Effector CD8-positive, alpha-beta T cell (primary cell): ENCODE data around the gene PSMB11.

Source experiments
- DNase-seq: peaks from one replicate; lab custom pipeline; 2025; lab: John Stamatoyannopoulos, UW

PSMB11 gene

DNA sequence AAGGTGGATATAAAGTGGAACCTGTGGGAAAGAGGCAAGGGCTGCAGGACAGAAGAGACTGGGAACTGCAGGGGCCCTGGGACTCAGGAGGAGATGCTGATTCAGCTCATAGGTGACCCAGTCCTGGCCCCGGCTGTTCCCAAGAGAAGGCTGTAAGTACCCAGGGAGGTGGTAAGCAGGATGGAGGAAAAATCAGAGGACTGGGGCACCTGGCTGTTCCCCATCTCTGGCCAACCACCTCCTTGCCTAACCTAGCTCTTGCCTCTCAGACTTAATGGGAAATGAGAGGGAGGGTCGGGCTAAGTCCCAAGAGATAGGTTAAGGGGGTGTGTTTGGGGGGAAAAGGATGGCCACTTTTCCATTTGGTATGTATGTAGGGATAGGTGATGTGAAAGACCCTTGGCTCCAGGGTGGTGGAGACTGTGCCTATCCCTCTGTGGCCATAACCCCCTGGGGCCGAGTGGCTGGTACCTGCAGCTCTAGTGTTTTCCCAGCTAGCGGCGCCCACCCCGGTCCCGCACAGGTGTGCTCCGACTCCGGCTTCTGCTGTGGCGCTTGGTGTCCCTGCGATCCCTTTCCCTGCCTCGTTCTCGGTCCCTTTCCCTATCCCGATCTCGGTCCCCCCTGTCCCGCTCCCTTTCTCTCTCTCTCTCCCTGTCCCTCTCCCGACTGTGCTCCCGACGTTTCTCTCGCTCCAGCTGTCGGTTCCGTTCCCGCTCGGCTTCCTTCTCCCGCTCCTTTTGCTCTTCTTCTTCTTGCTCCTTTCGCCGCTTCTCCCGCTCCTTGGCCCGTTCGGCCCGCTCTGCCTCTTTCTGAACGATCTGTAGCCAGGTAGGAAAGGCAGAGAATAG, 16.9 kb downstream of the PSMB11 start:
- DNase-seq = no peak

DNA sequence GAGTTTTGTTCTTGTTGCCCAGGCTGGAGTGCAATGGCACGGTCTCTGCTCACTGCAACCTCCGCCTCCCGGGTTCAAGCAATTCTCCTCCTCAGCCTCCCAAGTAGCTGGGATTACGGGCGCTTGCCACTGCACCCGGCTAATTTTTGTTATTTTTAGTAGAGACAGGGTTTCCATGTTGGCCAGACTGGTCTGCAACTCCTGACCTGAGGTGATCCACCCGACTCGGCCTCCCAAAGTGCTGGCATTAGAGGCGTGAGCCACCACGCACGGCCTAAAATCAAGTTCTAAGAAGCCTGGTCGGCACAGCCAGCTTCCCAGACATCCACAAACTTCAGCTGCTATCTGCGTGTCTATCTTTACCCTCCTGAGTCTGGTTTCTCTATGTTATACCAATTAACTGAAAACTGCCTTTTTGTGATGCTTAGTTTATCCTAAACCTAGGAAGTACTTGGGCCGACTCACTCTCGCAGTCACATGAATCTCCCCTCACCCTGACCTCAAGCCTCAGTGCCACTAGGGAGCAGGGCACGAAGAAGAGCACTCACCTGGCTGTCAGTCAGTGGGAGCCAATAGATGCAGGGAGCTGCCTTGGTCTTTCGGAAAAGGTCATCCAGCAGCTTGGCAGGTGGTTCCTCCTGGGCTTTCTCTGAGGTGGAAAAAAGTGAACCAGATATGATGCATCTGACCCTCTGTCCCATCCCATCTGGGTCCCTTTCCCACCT, 18.7 kb downstream of the PSMB11 start:
- DNase-seq = no peak

DNA sequence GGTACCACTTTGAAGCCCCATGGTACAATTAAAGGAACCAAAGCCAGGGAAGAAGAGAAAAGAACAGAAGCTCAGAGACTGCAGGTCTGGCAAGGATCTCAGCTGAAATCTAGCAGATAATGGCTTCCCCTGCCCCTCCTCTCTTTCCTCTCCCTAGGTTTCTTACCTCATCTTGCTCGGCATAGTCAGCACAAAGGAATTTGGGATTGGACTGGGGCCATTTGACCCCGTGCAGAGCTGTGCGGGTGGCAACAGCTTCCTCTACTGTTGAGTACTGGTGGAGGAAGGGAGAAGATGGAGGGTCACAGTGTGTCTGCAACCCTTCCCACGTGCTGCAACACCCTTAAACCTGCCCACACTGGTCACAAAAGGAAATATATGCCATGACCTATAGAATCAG, 20.0 kb downstream of the PSMB11 start:
- DNase-seq = no peak

DNA sequence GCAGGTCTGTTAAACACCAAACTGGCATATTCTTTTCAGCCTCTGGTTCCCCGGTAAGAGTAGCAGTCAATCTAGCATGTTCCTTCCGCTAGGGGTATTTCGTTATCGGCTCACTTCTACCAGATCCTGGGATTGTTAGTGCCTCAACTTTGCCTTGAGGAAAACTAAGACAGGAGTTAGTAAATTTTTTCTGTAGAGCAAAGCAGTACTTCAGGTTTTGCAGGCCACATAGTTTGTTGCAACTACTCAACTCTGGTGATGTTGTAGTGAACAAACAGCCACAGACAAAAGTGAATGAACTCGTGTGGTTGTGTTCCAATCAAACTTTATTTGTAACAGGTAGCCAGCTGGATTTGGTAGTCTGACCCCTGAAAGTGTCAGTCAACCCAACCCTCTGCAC, 21.6 kb downstream of the PSMB11 start:
- no peak for DNase-seq

DNA sequence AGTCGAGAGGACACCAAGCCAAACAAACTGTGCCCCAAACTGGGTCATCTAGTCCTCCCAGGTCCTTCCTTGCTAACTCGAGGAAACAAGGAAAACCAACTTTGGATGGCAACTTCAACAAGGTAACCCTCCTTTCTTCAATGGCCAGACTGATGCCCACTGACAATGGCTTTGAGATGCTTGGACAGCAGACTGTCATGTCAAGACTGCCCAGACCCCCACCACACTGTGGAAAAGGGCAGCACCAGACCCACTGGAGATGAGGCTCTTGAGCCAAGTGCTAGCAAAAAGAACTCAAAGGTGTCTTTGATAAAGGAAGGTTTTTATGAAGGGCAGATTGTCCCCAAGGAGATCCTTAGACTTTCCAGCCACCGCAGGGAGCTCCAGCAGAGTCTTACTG, 24.4 kb downstream of the PSMB11 start:
- DNase-seq = no peak

DNA sequence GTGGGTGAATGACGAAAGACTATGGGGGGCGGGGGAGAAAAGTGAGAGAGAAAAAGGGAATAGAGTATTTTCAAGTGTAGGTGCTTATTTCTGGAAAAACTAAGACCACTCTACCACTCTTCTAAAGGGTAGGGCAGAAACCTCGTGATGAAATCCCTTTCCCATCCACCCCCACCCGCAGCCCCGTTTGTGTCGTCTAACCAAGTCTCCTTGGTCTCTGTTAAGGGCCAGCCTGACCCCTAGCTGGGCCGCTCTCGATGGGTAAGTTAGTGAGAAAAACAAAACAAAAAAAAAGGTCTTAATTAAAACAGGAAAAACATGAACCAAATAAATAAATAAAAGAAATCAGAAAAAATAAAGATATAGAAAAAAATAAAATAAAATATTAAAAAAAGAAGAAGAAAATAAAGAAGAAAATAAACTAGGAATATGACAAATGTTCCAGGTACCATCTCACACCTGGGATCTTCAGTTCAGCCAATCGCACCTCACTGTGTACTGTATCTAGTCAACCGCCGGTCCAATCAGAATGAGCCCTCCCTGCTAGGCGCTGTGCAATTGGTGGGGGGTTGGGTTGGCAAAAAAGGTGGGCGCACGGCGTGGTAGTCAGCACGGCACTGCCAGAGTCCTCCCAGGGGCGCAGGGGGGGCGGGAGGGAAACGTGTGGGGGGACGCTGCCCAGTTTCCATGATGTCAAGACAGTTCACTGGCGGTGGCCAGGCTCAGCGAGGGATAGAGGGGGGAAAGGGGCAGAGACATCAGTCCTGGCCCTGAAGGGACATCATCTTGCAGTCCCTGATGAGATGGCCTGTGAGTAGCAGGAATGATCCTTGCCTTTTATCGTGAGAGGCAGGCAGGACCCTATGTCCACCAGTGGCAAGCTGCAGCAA, 25.1 kb downstream of the PSMB11 start:
- DNase-seq = no peak

DNA sequence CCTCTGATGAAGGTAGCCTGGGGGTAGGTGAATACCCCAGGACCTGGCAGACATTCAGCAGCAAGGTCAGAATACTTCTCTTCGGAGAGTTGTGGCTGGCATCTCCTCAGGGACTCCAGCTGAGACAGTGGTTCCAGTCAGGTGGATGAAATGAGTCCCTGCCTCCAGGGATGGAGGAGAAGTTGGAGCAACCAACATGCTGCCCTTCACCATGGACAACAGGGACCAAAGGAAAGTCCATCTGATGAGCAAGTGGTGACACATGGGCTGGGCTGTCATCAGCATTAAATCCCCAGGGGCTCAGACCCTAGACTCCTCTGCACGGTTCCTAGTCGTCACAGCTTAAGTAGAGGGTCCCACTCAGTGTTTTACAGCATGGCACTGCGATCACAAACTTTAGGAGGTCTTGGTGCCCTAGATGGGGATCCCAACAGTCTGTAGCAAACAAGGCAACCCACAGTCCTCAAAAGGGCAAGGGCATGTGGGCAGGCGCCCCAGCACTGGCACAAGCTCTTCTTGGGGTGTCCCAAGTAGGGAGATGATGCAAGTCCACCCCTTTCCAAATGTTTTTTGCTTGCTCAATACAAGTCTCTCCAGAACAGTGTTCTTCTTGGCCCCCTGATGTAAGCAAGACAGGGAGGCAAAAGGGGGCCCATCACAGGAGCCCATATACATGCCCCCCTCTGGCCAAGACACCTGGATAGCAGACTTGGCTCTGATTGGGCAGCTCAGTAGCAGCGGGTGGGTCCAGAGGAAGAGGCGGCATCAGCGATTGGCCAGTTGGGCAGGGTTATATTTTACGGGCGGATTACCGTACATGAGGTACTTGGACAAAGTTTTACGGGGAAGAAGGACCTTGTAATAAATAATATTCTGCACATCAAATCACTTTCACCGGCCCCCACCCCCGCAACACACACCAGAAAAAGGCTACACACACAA, 26.1 kb downstream of the PSMB11 start:
- no peak for DNase-seq

DNA sequence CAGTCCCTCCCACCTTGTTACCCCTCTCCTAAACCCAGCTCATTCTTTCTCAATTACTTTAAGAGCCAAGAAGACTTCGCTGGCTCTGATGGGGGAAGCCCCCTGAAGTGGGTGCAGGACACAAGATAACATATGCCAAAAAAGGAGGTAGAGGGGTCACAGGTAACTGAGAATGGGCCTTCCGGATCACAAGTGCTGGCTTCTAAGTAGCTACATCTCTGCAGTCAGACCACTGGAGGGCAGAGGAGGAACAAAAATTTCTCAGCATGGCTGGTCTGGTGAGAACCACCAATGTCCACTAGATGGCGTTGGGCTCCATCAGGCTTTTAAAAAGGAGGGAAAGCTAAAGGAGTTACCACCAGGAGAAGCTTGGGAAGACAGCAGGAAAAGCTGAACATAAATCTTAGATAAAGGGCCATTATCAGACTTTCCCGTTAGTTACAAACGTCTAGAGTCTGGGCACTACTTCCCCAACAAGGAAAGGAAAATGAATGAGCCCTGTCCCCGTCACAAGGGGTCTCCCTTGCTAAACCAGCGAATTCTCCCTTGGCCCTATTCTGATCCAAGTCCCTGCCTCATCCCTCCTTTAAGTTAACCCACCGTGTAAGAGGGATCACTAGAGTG, 26.9 kb downstream of the PSMB11 start:
- no peak for DNase-seq

DNA sequence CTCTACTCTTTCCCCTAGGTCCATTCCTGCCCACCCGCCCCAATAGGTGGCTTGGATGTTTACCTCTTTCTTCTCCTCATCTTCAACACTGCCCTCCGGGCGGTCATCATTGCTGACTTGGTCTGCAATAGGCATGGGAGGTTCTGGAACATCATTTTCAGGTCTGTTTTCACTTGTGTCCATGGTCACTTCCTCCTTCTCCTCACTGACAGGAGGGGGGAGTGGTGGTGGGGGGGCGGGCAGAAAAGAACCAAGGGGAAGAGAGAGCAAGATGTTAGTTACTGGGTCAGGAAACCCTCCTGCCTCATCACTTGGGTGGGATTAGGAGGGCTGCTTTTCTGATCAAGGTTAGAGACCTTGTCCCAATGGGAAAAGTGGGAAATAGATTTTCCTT, 27.4 kb downstream of the PSMB11 start:
- DNase-seq = no peak

DNA sequence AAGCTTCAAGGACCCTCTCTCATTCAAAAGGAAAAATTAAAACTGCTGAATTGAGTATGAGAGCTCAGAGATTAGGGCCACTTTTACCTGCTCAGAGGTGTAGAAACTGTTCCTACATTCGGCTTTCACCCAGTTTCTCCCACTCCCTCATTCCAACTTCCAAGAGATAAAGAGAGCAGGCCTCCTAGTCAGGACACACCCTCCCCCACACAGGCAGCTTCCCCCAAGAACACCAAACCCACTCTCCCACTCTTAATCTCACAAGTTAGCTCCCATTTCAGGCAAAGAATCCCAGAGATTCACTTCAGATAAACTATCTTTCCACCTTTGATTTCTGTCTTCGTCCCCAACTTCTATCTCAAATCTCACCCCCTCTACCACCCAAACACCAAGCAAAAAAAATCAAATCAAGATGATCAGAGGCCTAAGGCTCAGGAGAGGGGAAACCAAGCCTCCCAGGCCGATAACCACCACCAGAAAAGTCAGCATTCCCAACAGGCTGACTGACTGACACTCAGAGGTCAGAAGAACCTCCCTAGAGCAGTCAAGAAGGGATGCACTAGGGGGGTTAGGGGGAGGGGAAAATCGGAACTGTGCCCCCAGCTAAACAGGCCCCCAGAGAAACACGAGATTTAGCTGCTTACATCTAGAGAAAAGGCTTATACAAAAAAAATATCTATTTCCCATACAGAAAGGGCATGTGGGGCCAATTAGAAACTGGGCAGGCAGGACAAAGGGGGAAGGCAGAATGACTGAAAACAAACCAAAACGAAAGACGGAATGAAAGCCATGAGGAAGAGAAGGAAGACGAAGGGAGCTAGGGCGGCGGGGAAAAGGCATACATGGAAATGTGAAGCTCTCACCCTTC, 28.5 kb downstream of the PSMB11 start:
- DNase-seq = no peak

DNA sequence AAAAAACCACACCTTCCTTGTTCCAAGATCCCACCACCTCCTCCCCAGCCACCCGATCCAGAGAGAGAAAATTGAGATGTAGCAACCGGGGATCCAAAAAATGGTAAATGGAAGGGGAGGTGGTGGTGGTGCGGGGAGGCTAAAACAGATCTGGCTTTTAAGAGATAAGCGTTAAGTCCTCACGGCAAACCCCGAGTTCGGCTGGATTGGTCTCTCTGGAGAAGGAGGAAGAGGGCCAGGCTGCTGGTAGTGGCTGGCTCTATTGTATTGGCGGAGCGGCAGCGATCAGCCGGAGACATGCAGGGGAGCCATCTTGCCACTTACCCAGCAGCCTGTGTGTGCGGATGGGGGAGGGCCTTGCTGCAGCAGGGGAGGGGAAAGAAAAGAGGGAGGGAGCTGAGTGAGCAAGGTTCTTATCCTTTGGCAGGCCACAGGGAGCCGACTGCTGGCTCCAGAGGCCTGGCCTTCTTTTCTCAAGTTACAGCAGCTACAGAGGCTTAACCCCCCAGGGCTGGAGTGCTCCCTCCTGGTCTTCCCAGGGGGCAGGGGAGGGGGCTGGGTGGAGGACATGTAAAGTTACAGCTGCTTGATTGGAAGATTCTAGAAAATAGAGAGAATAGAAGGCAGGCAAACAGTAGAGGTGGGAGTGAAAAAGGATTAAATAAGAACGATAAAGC, 29.4 kb downstream of the PSMB11 start:
- DNase-seq = no peak

DNA sequence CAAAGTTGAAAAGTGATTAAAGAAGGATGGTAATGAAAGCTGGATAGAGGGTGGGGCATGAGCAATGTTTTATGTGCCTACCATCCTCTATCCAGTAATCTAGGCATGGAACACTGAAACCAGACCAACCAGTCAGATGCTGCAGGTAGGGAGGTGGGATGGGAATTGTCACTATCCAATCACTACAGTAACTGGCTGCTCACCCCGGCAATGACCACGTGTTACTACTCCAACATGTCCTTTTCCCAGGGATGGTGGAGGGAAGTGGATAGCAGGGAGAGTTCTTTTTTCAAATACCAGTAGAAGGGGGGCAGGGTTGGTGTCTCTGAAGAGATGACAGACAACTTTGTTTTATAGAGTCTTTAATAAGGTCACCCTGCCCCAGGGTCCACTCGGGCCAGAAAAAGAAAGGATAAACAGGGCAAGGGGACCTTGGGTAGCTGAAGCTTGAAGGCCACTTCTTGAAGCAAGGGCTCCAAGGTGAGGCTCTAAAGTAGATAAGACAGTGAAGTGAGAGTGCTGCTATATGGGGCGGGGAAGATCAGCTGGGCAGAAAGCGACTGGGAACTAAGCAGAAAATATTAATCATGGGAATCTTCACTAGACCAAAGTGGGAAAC, 30.0 kb downstream of the PSMB11 start:
- no peak for DNase-seq

DNA sequence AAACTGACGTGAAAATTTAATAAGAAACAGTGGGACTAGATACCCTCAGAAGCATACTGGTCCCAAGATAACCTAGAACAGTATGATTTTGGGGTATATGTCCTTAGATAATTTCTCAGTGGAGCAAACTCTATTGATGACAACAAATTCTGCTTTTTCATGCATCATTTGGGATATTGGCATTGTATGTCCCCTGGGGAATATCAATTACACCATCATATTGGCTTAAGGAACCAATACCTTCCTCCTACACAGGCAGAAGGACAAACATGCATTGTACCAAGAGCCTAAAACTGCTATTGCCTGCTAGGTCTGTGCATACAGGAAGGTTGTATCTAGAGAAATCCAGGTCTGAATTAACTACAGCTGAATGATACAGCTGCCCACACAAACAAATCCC, 32.9 kb downstream of the PSMB11 start:
- no peak for DNase-seq

DNA sequence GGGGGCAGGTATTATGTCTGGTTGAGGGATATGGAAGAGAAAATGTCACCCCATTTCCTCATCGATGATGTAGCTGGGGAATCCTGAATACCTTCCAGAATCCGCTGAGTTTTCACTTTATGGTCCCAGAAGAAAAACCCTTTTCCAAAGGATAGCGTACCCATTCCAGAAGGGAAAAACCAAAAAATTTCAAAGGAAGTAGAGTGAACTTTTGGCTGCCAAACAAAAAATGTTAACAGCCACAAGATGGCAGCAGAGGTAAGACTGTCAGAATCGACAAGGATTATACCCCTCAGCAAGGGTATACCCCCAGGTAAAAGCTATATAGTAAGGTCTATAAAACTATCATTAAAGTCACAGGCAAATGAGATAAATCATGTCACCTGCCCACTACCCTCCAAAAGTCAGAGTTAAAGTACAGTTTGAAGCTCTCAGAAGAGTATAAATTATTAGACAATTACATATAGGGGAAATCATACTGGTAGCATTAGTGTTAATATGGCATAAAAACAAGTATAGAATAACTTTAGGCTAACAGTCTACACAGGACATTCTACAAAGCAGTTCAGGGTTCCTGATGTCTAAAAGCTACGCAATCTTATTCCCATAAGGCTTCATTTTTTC, 34.9 kb downstream of the PSMB11 start:
- DNase-seq = no peak

DNA sequence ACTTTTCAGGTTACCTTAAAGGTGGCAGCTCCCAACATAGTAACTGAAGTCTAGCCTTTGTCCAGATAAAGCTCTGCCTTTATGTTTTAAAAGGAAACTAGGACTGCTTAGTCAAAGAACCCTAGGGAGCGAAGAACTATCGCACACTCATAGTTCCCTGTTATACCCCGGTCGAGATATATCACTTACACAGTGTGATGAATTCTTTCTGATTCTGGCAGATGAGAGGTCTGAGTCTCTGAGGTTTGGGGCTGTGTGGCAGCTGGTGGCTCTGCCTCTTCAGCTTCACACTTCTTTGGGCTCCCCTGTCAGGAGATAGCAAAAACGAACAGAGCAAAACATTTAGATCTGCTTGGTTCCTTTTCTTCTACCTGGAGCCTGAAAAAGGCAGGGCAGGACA, 36.0 kb downstream of the PSMB11 start:
- no peak for DNase-seq

DNA sequence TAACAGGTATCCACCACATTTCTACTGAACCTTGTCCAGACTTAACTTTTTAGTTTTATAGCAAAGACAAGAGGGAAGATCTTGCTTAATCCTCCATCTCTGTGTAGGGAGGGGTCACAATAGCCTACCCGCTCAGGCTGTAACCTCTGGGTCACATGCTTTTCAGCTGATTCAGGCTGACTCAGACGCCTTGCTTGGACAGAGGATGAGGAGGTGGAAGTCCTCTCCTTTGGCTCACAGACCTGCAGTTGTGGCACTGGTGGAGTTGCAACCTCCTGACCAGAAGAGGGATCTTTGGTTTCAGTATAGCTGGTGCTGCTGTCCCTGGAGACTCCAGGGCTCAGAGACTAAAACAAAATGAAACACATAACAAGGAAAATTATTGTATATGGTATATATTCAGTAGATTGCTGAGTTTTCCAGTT, 36.7 kb downstream of the PSMB11 start:
- DNase-seq = no peak

DNA sequence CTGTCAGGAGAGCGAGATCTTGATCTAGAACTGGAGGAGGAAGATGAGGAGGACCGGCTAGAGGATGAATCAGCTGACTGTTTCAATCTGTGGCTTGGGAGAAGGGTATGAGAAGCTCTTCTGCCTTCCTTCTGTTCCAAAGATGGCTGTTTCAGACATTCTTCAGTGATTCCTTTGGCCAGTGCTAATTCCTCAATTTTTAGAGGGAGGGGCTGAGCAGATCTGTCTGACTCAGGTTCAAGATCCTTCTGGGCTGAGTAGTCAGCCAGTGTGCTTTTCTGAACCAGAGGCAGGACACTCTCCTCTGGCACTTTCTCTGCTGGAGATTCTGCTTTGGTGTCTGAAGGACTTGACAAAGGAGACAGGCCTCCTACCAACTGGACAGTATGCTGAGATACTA, 37.7 kb downstream of the PSMB11 start:
- no peak for DNase-seq

DNA sequence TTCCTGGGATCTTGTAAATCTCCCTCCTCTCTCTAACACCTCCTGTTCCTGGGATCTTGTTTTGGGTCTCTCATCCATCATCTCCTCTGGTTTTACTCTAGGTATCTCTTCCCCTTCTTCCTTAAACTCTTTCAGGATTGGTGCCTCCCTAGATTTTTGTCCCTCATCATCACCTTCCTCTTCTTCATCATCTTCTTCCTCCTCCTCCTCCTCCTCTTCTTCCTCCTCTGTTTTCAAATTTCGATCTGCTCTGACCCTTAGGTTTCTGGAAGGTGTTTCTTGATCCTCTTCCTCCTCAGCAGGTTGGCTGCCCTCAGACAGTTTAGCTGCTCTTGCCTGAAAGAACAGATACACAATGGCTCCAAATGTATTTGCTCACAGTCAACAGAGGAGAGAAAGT, 38.5 kb downstream of the PSMB11 start:
- no peak for DNase-seq
